ENCODE measurements around the gene IFT57. TPM values are rescaled to one million over a fixed set of nuclear protein-coding genes. Genes with fewer than 3 reads are reported as not detected.
A peak's percentile ranks its signal among the peaks of the same experiment; 100 is the strongest.

The IFT57 gene
- total and polyA plus RNA-seq, 10 of the 15 experiments (the other 5 are each of a cell fraction or from before 2014, with no cell fraction given): 1.8 to 25.0 (median 7.5) TPM

DNA sequence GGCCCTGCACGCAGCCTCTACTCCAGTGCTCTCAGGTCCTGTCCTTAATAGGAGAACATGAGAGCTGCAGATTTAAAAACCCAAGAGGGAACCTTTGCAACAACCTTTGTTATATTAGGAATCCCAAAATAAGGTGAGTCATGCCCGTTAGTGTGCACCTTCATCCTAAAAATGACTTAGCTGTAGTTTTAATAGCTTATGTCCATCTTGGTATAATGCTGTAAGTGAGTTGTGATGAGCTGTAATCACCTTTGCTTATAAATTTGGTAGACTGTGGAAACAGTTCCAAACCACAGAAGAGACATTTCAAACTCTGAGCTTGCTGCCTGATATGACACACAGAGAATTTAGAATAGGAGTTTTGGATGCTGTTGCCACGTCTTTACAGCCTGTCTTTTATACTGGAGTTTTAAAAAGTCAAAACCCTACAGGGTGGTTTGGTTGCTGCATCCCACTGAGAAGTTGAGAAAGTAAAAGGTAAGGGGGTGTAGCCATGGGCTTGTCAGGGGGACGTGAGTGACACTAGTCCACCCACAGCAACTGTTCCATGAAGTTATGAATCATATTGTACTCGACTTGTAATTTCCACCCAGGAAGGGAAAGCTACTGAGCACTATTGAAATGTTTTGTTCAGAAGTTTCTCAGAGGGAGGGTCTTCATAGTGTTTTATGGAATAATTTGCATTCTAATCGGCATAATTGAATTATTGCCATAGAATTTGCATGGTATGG lies 104.0 kb downstream of the IFT57 start (continued):
- no peak for TF ChIP-seq SIN3A (IDR thresholded peaks at IDR 0.05; ENCODE audit: low read depth, low read length)
- TF ChIP-seq, protein P1, sequence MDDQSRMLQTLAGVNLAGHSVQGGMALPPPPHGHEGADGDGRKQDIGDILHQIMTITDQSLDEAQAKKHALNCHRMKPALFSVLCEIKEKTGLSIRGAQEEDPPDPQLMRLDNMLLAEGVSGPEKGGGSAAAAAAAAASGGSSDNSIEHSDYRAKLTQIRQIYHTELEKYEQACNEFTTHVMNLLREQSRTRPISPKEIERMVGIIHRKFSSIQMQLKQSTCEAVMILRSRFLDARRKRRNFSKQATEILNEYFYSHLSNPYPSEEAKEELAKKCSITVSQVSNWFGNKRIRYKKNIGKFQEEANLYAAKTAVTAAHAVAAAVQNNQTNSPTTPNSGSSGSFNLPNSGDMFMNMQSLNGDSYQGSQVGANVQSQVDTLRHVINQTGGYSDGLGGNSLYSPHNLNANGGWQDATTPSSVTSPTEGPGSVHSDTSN (IDR thresholded peaks at IDR 0.05; ENCODE audit: insufficient replicate concordance, low read depth, low read length): no peak

DNA sequence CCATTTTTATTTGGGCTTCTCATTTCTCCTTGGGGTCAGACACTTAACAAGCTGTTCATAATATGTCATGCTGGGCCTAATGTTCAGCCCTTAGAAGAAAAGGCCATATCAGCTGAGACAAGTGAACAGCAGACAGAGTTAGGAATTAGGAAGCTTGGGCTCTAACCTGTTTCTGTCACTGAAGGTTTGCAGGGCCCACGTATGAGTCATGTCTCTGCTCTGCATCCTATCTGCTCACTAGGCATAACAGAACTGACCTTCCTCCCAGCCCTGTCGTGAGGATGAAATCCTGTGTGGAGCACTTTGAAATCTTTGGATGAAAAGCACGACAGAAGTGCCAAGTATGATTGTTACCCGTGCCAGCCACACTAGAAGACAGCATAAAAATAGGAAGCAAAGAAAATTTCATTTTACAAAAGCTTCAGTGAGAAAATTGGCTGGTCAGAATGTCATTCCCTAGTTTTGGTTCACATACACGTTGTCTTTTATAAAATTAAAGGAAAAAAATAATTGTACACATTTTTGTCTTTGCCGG lies 104.9 kb downstream of the IFT57 start:
- Histone ChIP-seq H3K4me3 (no peak overlapping the region), H3K79me2 (ENCODE audit: control insufficient read depth, insufficient read depth, low read length) (no peaks in the 10 kb centered on the region), H3K9me3 (replicated peaks; ENCODE audit: control insufficient read depth, insufficient read depth, low read length) (no peaks in the 10 kb centered on the region), H2AFZ (ENCODE audit: control insufficient read depth, low read depth, low read length) (no peak overlapping the region), H4K20me1 (ENCODE audit: control insufficient read depth, insufficient read depth) (no peaks in the 10 kb centered on the region), H3K36me3 (ENCODE audit: control insufficient read depth in 2 of 2, insufficient read depth in 2 of 2, low read length in 1 of 2) (no peaks in the 10 kb centered on the region), H3K4me1 (ENCODE audit: control insufficient read depth, insufficient read depth, low read length) (no peaks in the 10 kb centered on the region), H3K9ac (ENCODE audit: control insufficient read depth, insufficient read depth, low read length) (no peak overlapping the region), H3K27me3 (replicated peaks in 1 of 2; ENCODE audit: control insufficient read depth in 2 of 2, insufficient read depth in 2 of 2, low read length in 1 of 2) (no peaks in the 10 kb centered on the region), H3K4me2 (ENCODE audit: control insufficient read depth, insufficient read depth) (no peak overlapping the region), H3K27ac (ENCODE audit: control insufficient read depth, insufficient read depth) (no peak overlapping the region)
- DNase-seq (ENCODE audit: low read depth, low spot score) (no peak), ATAC-seq (peak; percentile 41; the same call in 2 of the 3 replicates), FAIRE-seq (no peak)
- ChIA-PET RAD21 (ENCODE audit: unreplicated experiment) (no interaction called here), POLR2A (interaction anchor here (1.0 kb wide), 1 partner anchor 14 kb away, joined by 3 read pairs; no protein-coding TSS in a partner anchor), CTCF (interaction anchor here (0.8 kb wide), 1 partner anchor 9 kb away, joined by 3 read pairs; no protein-coding TSS in a partner anchor), SMC1A (ENCODE audit: uncharacterized antibody, unreplicated experiment) (no interaction called here)
- WGBS (ENCODE audit: insufficient coverage, insufficient replicate concordance, low lambda C conversion rate, missing lambda C conversion rate): 65% methylated on average over 6 of the region's 6 CpGs
- in situ Hi-C loops (cut with MboI): no loop called here
- BruUV-seq (replicated peaks): no TSS peak
- intact Hi-C loops (cut with micrococcal nuclease; ENCODE audit: unreplicated experiment): no loop called here
- TF ChIP-seq MEF2B (IDR thresholded peaks at IDR 0.05; ENCODE audit: partially characterized antibody, poor library complexity, severe bottlenecking) (no peak), POU2F2 (IDR thresholded peaks at IDR 0.05; ENCODE audit: borderline replicate concordance, low read depth, low read length) (no peak), USF1 (IDR thresholded peaks at IDR 0.05; ENCODE audit: borderline replicate concordance, extremely low read length, insufficient read depth, low read depth, low read length) (no peak), KLF5 (IDR thresholded peaks at IDR 0.05; ENCODE audit: partially characterized antibody) (no peak), HDAC2 (IDR thresholded peaks at IDR 0.05) (no peak), CTCF (IDR thresholded peaks at IDR 0.05 in 2 of 3, conservative IDR thresholded peaks at IDR 0.05 in 1 of 3; ENCODE audit: control insufficient read depth in 2 of 3, extremely low read depth in 1 of 3, insufficient read depth in 1 of 3, low read depth in 3 of 3, low read length in 3 of 3) (no peak), NBN (IDR thresholded peaks at IDR 0.05) (no peak), HDAC6 (IDR thresholded peaks at IDR 0.05; ENCODE audit: unreplicated experiment) (no peak), RUNX3 (IDR thresholded peaks at IDR 0.05; ENCODE audit: low read length) (no peak)
- TF ChIP-seq, protein P2, sequence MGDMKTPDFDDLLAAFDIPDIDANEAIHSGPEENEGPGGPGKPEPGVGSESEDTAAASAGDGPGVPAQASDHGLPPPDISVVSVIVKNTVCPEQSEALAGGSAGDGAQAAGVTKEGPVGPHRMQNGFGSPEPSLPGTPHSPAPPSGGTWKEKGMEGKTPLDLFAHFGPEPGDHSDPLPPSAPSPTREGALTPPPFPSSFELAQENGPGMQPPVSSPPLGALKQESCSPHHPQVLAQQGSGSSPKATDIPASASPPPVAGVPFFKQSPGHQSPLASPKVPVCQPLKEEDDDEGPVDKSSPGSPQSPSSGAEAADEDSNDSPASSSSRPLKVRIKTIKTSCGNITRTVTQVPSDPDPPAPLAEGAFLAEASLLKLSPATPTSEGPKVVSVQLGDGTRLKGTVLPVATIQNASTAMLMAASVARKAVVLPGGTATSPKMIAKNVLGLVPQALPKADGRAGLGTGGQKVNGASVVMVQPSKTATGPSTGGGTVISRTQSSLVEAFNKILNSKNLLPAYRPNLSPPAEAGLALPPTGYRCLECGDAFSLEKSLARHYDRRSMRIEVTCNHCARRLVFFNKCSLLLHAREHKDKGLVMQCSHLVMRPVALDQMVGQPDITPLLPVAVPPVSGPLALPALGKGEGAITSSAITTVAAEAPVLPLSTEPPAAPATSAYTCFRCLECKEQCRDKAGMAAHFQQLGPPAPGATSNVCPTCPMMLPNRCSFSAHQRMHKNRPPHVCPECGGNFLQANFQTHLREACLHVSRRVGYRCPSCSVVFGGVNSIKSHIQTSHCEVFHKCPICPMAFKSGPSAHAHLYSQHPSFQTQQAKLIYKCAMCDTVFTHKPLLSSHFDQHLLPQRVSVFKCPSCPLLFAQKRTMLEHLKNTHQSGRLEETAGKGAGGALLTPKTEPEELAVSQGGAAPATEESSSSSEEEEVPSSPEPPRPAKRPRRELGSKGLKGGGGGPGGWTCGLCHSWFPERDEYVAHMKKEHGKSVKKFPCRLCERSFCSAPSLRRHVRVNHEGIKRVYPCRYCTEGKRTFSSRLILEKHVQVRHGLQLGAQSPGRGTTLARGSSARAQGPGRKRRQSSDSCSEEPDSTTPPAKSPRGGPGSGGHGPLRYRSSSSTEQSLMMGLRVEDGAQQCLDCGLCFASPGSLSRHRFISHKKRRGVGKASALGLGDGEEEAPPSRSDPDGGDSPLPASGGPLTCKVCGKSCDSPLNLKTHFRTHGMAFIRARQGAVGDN (IDR thresholded peaks at IDR 0.05): no peak
